HG02623 (cell line): ENCODE data around the gene SEMA3A.
"Not testable (repeated sequence)": the region's sequence is repeated elsewhere in the genome, so short reads cannot be mapped to it uniquely, and the experiment has no call there.

ENCODE experiments used
- ATAC-seq: cut with Tn5 transposase; IDR thresholded peaks from one replicate; pipeline ENCODE4 v1.9.1; 2021; ENCODE audit warnings: moderate library complexity; ENCODE audit not compliant: unreplicated experiment

SEMA3A gene

DNA sequence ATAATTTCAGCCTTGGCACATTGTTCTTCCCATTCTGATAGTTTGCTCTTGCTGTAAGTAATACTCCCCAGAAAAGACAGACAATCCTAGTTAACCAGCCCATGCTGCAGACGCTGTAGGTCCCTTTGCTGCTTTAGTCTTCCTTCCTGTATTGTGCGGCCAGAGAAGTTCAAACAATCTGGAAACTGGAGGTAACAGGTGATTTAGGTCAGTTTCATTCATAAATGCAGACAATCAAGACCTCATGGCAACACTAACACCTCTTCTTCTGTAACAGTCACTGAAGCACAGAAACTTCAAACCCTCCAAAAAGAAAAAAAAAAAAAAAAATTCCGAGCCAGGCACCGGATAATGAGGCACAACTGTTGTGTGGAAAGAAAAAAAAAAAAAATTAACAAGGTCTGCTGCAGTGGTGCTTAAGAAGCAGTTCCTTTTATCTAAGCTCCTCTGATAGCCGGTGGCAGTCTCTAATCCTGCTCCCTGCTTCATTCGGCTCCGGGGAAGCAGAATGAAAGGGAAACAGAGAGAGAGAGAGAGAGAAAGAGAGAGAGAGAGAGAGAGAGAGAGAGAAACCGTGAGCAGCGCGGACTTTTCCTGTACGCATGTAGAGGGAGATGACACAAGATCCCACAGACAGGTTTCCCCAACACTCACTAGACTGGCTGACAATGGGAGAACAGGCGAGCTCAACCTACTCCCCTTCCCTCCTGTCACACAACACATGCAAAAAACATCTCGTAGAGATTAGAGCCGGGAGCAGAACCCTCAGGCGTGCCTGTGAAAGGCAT lies at the start of gene SEMA3A:
TSS of gene SEMA3A (minus strand) at position 306 of the 788 bp plus-strand sequence. CDS start at position 103, 203 bp downstream.
- ATAC-seq, result no peak

DNA sequence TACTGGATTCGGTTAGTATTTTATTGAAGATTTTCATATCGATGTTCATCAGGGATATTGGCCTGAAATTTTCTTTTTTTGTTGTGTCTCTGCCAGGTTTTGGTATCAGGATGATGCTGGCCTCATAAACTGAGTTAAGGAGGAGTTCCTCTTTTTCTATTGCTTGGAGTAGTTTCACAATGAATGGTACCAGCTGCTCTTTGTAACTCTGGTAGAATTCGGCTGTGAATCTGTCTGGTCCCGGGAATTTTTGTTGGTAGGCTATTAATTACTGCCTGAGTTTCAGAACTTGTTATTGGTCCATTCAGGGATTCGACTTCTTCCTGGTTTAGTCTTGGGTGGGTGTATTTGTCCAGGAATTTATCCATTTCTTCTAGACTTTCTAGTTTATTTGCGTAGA lies 48.4 kb upstream of the SEMA3A start:
- ATAC-seq, result not testable (repeated sequence)

DNA sequence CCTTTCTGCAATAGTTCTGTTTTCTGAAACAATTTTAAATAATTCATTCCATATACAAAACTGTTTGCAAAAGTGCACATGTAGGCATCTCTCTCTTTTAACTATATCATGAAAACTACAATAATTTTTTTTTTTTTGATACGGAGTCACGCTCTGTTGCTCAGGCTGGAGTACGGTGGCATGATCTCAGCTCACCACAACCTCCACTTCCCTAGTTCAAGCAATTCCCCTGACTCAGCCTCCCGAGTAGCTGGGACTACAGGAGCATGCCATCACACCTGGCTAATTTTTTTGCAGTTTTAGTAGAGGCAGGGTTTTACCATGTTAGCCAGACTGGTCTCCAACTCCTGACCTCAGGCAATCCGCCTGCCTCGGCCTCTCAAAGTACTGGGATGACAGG lies 44.0 kb upstream of the SEMA3A start:
- no peak for ATAC-seq

DNA sequence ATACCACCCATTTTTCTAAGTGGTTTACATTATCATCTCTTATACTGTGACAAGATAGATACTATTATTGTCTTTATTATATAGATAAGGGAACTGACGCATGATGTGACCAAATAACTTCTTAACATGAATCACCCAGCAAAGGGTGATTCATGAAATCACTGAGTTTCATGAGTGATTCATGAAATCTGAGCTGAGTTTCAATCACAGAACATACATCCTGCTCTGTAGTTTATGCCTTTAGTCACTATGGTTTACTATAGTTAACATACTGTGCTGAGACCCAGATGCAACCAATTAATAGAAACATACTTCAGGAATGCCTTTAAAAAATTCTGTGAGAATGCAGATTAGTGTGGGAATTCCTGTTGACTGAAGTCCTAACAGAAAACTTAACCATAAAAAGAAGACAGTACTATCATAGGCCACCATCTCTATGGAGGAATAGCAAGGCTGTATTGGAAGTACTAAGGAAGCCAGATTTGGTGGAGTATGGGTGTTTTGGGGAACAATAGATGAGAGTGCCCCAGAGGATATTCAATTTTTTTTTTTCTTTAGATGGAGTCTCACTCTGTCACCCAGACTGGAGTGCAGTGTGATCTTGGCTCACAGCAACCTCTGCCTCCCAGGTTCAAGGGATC lies 43.1 kb upstream of the SEMA3A start:
- no peak for ATAC-seq

GRCh38 chr7:84236398-84236797 lies 41.8 kb upstream of the SEMA3A start:
- no peak for ATAC-seq

DNA sequence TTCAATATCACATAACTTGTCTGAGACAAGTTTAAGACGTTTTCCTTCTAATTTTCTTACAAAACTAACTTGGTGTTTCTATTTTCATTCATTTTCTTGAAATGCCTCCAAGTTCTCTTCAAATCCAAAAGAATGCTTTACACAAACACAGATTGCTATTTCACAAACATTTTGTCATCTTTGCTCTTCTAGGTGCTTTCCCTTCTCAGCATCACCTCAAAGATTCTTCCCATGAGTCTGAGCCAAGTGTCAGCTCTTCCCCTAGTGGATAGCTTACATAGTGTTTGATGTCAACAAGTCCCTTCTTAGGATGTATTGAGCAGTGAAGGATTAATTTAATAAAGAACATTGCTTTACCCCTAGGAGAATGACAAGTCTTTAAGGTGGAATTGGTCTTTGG lies 38.1 kb upstream of the SEMA3A start:
- ATAC-seq, result no peak

DNA sequence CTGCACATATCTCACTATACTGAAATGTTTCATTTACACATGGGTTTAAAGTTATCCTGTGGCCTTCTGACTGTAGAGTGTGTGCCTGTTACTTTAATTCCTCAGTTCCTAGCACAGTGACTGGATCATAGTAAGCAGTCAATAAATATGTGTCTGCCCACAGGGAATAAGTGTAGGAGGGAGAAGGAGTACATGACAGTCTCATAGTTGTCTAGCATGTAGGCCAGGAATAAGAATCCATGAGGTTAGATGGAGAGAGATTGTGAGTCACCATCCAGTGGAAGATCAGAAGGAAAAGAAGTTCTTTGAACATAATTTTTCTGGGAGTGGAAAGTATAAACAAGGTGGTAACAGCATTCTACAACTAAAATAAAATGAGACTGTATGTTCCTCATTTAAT lies 36.6 kb upstream of the SEMA3A start:
- ATAC-seq, result no peak

DNA sequence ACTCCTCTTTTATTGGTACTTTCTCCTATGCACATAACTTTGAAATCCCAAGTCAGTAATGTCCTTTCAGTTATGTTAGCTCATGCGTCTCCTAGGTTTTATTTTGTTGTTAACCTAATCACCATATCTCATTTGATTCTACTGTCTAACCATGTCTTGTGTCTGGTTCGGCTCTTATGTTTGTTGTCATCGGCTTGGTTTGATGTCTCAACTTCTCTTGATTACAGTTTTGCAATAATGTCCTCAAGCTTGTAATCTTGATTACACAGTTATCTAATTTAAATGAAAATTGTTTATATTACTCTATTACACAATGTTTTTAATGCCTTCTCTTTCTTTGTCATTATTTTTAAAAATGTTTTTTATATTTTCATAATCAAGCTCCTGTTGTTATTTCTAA lies 35.9 kb upstream of the SEMA3A start:
- ATAC-seq, result no peak

DNA sequence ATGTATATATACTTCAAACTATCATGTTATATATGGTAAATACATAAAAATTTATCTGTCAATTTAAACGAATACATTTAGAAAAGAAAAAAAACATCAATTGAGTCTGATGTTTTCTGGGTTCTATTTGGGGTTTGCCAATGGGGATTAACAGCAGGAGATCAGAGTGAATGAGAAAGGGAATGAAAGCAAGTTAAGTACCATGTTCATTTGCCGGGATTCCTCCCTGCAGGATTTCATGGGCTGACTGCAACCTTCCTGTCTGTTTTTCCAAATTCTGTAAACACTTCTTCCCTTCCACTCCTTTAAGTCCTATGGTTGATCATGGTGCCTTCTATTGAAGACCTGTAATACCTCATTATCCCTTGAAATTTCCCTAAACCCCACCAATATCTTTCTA lies 33.9 kb upstream of the SEMA3A start:
- ATAC-seq, result no peak

- ATAC-seq, result no peak
These were observed 32.2 kb upstream of the SEMA3A start for GRCh38 chr7:84226759-84227158.

- no peak for ATAC-seq
These were observed 29.9 kb upstream of the SEMA3A start for GRCh38 chr7:84224505-84224904.

DNA sequence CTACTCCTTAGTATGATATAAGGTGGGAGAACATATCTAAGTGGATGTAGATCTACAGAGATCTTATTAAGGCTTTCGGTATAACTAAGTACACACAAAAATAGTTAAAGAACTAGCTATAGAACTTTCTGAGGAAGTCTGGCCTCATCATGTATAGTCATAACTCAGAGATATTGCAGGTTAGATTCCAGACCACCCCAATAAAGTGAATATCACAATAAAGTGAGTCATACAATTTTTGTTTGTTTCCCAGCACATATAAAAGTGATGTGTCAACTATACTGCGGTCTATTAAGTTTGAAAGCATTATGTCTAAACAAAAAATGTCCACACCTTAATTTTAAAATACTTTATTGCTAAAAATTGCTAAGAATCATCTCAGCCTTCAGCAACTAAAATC lies 24.7 kb upstream of the SEMA3A start:
- no peak for ATAC-seq

- ATAC-seq, result no peak
These were observed 24.1 kb upstream of the SEMA3A start for GRCh38 chr7:84218681-84219080.

- ATAC-seq, result no peak
These were observed 21.9 kb upstream of the SEMA3A start for GRCh38 chr7:84216472-84216871.

DNA sequence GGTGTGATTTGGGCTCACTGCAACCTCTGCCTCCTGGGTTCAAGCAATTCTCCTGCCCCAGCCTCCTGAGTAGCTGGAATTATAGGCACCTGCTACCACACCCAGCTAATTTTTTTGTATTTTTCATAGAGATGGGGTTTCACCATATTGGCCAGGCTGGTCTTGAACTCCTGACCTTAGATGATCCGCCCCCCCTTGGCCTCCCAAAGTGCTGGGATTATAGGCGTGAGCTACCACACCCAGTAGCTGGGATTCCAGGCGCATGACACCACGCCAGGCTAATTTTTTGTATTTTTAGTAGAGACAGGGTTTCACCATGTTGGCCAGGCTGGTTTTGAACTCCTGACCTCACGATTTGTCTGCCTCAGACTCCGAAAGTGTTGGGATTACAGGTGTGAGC lies 20.2 kb upstream of the SEMA3A start:
- ATAC-seq, result not testable (repeated sequence)

DNA sequence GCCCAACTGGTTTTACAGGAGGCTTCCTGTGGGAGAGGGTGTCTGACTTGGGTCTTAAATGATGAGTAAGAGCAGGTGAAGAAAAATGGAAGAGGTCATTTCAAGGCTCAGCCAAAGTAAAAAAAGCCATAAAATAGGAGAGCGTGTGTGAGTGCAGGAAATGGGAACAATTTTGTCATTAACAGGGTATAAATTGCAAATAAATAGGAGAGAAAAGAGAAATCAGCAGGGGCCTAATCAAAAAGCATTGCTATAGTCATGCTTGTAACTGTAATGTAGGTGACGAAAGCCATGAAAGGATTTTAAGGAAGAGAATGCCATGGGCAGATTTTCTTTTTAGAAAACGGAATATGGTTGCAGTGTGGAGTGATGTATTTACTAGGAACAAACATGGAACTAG lies 15.7 kb upstream of the SEMA3A start:
- ATAC-seq, result no peak

DNA sequence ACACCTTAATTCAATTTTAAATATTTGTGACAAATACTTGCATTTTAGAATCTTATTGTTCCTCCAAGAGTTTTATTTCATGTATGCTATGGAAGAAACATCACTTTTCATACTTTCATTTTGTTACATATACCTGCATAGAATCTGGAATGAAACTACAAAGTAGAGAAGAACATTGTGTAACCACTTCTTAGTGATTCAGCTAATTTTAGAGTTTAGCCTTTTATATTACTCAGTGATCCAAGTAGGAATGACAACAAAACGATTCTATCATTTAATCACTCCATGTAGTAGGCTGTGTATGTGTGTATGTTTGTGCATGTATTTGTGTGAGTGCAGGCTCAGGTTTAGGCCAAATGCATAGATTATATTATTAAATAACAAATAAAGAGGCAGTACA lies 14.4 kb upstream of the SEMA3A start:
- ATAC-seq, result no peak

- ATAC-seq, result no peak
These were observed 13.0 kb upstream of the SEMA3A start for GRCh38 chr7:84207615-84208014.

DNA sequence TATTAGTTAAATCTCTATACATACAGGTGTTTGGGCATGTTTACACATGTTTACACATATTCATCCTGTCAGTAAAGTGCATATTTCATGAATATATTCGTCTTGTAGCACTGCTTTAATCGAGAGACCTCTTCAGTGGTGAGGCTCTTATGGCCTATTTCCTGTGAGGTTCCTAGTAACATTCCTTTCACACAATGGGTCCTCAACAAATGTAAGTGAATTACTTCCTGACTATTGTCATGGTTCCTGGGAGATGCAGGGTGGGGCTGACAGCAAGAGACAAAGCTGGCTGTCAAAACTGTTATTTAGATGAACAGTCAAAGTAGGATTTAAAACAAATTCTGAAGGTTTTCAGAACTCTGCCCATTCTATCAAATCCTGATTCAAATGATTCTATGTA lies 12.4 kb upstream of the SEMA3A start:
- no peak for ATAC-seq

- ATAC-seq, result no peak
These were observed 10.1 kb upstream of the SEMA3A start for GRCh38 chr7:84204655-84205054.

DNA sequence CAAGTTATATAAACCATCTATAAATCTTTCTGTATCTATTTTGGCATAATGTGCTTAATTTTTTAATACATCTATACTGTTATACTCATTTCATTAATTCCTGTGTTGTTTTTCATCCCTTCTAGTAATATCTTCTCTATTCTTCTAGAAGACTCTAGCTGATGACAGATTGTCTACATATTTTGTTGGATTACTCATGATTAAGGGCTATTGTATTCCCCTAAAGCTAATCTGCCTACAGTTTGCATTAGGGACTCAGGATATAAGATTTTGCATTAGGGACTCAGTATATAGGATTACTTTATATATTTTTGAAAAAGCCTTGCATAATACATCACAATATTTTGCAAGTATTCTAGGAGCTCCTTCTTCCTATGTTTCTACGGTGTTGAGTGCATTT lies 8.3 kb upstream of the SEMA3A start:
- no peak for ATAC-seq

GRCh38 chr7:84200859-84201258 lies 6.3 kb upstream of the SEMA3A start:
- no peak for ATAC-seq

DNA sequence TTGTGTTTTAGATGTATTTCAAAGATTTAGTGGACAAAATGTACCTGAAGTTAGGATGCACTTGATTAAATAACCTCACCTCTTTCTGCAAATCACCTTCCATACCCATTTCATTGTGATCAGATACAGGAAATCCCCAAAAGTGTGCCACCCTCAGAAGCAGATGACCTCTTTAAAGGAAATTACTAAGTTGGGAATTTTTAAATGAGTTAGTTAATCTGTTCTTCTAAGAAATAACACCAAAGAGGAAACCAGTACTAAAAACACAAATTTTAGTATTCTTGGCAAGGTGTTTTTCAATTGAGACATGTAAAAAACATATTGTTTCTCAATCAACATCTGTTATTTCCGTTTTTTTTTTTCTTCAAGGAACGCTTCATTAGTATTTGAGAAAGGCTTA lies 4.6 kb upstream of the SEMA3A start:
- ATAC-seq, result no peak
